Muscle of back (tissue), 11 donors: Measurements from ENCODE around the gene XKR7. TPM values are rescaled to one million over a fixed set of nuclear protein-coding genes. Genes with fewer than 3 reads are reported as not detected.

Experiments
- DNase-seq, 3 donors: peaks; one replicate each; pipeline versions ENCODE4 v3.0.0 to v3.0.0-alpha.2; 2013
- polyA plus RNA-seq, 10 donors: library from polyadenylated mRNA; unstranded; fragments of 120-200 nt; gene quantifications; one replicate each; pipeline ENCODE4 v1.2.1, GENCODE V29; 2013; ENCODE audit not compliant: insufficient read length in 10 of 10

The XKR7 gene
- polyA plus RNA-seq, 10 donors, result 0.07 to 0.16 (median 0.09) TPM; not detected in 2

DNA sequence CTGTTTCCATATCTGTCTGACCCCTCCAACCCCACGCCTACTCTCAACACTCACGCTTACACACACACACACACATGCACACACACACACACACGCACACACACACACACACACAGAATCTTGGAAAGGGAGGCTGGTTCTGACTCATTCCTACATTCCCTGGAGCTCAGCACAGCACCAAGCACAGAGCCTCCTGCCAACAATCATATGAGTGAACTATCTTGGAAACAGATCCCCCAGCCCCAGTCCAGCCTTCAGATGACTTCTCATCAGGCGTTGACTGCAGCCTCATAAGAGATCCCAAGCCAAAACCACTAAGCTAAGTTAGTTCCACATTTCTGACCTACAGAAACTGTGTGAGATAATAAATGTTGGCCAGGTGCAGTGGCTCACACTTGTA is 70.0 kb downstream of the XKR7 start:
- no peak for DNase-seq

DNA sequence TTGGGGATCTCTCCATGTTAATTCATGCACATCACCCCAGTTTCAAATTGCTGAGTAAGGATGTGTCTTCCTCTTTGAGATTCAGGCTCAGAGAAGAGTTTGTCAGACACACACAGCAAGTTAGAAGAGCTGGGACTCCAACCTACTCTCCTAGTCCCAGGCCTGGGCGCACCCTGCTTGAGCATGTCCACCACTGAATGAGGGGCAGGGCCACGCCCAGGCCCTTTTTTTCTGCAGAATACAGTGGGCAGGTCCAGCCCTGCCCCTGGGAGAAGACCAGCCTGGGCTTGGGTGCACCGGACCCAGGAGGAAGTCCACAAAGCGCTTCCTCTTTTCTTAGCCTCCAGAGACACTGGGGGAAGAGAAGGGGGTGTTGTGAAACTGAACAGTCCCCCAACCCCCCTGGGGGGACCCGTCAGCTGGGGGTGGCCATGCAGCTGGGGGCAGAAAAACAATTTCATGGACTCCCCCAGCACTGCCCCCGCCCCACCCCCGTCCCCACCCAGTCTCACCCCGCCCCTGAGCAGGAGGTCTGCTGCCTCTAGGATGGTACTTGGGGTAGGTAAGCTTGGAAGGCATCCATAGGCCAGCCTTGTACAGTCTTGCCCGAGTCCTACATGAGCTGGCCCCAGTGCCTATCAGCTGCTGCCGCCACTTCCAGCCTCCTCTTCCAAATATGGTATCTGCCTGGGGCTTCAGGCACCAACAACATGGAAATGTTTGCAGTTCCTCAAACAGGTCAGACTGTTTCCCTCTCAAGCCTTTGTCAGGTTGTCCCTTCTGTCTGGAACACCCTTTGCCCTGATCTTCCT is 72.4 kb downstream of the XKR7 start:
- peak in 1 of 3 donors; percentile 45 for DNase-seq

DNA sequence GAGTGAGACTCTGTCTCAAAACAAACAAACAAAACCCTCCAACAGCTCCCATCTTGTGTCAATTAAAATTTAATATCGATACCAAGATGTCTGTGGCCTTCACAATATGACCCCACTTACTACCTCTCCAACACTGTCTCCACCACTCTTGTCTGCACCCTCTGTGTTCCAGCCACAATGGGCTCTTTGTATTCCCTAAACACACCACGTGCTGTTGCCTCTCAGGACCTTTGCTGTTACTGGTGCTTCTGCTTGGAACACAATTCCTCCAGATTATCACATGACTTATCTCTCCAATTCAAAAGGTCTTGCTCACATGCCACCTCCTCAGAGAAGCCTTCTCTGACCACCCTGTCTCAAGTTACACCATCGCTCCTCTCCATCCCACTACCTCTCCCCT is 78.0 kb downstream of the XKR7 start:
- no peak for DNase-seq

- DNase-seq, result no peak
Observed at GRCh38 chr20:32050324-32050841, 82.4 kb downstream of the XKR7 start.

- peak in 1 of 3 donors; percentile 54 for DNase-seq
Observed at GRCh38 chr20:32050851-32051556, 83.1 kb downstream of the XKR7 start.

DNA sequence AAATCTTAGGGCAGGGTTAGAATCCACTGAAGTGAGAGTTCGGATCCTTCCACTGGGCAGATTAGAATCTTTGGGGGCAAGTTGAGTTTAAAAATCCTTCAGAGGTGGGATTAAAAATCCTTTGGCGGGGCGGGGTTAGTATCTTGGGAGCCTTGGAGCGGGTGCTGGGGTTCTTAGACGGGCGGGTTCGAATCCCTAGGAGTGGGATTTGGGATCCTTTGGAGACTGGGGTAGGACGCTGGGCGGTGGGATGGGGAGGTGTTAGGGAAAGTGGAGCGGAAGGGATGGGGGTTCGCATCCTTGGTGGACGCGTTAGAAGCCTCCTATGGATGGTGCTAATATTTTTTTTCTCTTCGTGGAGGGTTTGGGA is 83.8 kb downstream of the XKR7 start:
- DNase-seq, result no peak

GRCh38 chr20:32052090-32052777 is 84.3 kb downstream of the XKR7 start, which contains the start of gene HCK:
HCK (plus strand) TSS chr20:32052242.
- peak in 1 of 3 donors; percentile 32 for DNase-seq

DNA sequence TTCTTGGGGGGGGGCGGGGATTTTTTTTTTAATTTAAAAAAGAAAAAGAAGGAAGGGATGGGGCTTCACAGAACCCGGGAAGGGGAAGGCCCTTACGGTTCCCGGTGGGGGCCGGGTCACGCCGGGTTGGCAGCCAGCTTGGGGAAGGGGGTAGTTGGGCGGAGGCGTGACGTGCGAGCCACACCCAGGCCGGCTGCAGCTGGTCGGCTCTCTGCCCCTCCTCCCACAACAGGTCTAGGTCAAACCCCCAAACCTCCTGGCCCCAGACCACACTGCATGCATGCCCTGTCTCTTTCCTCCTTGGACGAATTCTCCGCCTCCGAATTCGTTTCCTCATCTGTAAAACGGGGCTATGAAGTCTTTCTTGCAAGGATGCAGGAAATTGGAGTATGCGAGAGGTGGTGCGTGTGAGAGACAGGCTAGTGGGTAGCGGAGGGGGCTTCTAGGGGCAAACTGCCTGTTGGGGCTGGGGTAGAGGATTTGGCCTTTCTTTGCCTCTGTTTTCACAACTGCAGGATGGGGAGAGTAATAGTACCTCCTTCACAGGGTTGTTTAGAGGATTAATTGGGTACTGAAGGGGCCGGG is 84.9 kb downstream of the XKR7 start:
- peak in 1 of 3 donors; percentile 36 for DNase-seq

Other genes starting within 250 kb of the XKR7 start
- gene BCL2L1, start 245.3 kb upstream of the XKR7 start, polyA plus RNA-seq, result 10 to 100 TPM; 25.7 to 59.9 (median 37.6) TPM
- gene TPX2, start 228.9 kb upstream of the XKR7 start, polyA plus RNA-seq, result 10 to 100 TPM; 20.0 to 46.9 (median 30.5) TPM
- 10 to 100 TPM; 26.6 to 54.6 (median 42.6) TPM for gene MYLK2, start 148.8 kb upstream of the XKR7 start, polyA plus RNA-seq
- 10 to 100 TPM in 1 of 10 donors, 1 to 10 TPM in 9; 3.9 to 10.8 (median 5.0) TPM for gene FOXS1, start 122.5 kb upstream of the XKR7 start, polyA plus RNA-seq
- gene DUSP15, start 97.6 kb upstream of the XKR7 start, polyA plus RNA-seq, result 1 to 10 TPM; 1.2 to 3.4 (median 2.2) TPM
- gene TTLL9, start 97.5 kb upstream of the XKR7 start, polyA plus RNA-seq, result under 1 TPM in 9 of 10 donors, not detected in 1; 0.09 to 0.27 (median 0.15) TPM
- 10 to 100 TPM; 13.2 to 17.8 (median 15.6) TPM for gene PDRG1, start 16.1 kb upstream of the XKR7 start, polyA plus RNA-seq
- gene CCM2L, start 42.3 kb downstream of the XKR7 start, polyA plus RNA-seq, result 1 to 10 TPM; 4.3 to 7.0 (median 5.2) TPM
- gene HCK, start 84.1 kb downstream of the XKR7 start, polyA plus RNA-seq, result 1 to 10 TPM; 3.4 to 5.7 (median 4.5) TPM
- gene TM9SF4, start 141.6 kb downstream of the XKR7 start, polyA plus RNA-seq, result 10 to 100 TPM; 39.8 to 49.9 (median 42.5) TPM
- 10 to 100 TPM; 10.6 to 15.5 (median 12.4) TPM for gene PLAGL2, start 239.6 kb downstream of the XKR7 start, polyA plus RNA-seq
- 10 to 100 TPM; 27.6 to 36.5 (median 29.8) TPM for gene POFUT1, start 239.7 kb downstream of the XKR7 start, polyA plus RNA-seq